Glutamatergic neuron (in vitro differentiated cells): Measurements from ENCODE around the gene RNF41. TPM values are rescaled to one million over a fixed set of nuclear protein-coding genes. Genes with fewer than 3 reads are reported as not detected.

Source experiments
- DNase-seq: peaks from one replicate; pipeline ENCODE4 v3.0.0; 2022
- H3K27ac Mint-ChIP-seq: one replicate; pipeline ENCODE4 v1.8.0; 2020; ENCODE audit warnings: mild to moderate bottlenecking, mixed read lengths, inconsistent platforms; ENCODE audit not compliant: unreplicated experiment
- H3K27me3 Mint-ChIP-seq: one replicate; pipeline ENCODE4 v1.8.0; 2020; ENCODE audit warnings: mild to moderate bottlenecking, moderate library complexity, mixed read lengths, inconsistent platforms; ENCODE audit not compliant: unreplicated experiment
- H3K36me3 Mint-ChIP-seq: one replicate; pipeline ENCODE4 v1.8.0; 2020; ENCODE audit warnings: mild to moderate bottlenecking, mixed read lengths, inconsistent platforms; ENCODE audit not compliant: unreplicated experiment
- H3K4me1 Mint-ChIP-seq: one replicate; pipeline ENCODE4 v1.8.0; 2020; ENCODE audit warnings: mild to moderate bottlenecking, low read depth, mixed read lengths, inconsistent platforms; ENCODE audit not compliant: unreplicated experiment
- H3K4me3 Mint-ChIP-seq: one replicate; pipeline ENCODE4 v1.8.0; 2020; ENCODE audit warnings: mild to moderate bottlenecking, mixed read lengths, inconsistent platforms; ENCODE audit not compliant: unreplicated experiment
- H3K9me3 Mint-ChIP-seq: one replicate; pipeline ENCODE4 v1.8.0; 2020; ENCODE audit warnings: mild to moderate bottlenecking, moderate library complexity, mixed read lengths, inconsistent platforms; ENCODE audit not compliant: unreplicated experiment
- CTCF ChIP-seq: fragments of 200-600 bp; sonication (generic); IDR thresholded peaks from one replicate; pipeline ENCODE4 v1.5.0; 2021; ENCODE audit not compliant: partially characterized antibody, unreplicated experiment
- total RNA-seq: library from RNA; stranded (reverse); fragmentation: NEBNext Ultra II Directional; extraction: Animal tissue kit (Norgen Biotek cat#: 25700); gene quantifications from one replicate; pipeline ENCODE4 v1.2.1, GENCODE V29; 2021; ENCODE audit not compliant: unreplicated experiment

Gene RNF41
- total RNA-seq, 1 donor from 2014 or later, result 72.6 TPM

GRCh38 chr12:56188778-56189098, 33.0 kb downstream of the RNF41 start:
- Mint-ChIP-seq H3K4me3 (peak overlapping the region; percentile 93), H3K4me1 (peaks cover 8% of the 10 kb centered on the region), H3K9me3 (peaks cover 24% of the 10 kb centered on the region), H3K36me3 (peaks cover 4% of the 10 kb centered on the region), H3K27me3 (peaks cover 21% of the 10 kb centered on the region), H3K27ac (peak overlapping the region; percentile 86)
- no peak for DNase-seq
- no peak for TF ChIP-seq CTCF

DNA sequence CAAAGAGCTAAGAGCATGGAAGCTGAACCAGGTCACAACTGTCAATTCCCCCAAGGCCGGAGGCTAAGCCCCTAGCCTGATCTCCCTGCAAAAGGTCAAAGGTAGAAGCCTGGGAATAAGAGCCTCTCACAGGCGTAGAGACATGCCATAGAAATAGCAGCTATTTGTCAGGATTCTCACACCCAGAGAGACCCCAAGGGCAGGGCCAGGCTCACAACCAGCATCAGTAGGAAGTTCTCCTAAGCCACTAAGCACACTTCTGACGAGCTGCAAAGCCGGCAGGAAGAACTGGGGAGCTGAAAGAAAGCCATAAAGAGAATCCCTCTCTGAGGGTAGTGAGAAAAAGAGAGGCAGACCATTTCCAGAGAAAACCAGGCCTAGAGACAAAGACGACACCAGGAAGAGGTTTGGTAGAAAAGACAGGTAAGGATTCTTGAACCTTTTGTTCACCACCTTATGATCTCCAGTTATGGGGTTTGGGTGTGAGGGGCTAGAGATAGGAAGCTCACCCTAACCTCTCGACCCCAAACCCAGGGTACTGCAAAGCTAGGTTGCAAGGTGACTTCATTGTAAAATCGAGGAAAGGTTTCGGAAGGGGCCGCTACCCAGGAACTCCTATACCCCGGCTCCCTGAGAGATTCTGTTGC, 33.5 kb downstream of the RNF41 start:
- Mint-ChIP-seq H3K4me1 (peaks cover 8% of the 10 kb centered on the region), H3K36me3 (peaks cover 4% of the 10 kb centered on the region), H3K4me3 (peak overlapping the region; percentile 93), H3K27me3 (peaks cover 19% of the 10 kb centered on the region), H3K27ac (peak overlapping the region; percentile 86), H3K9me3 (peaks cover 24% of the 10 kb centered on the region)
- no peak for TF ChIP-seq CTCF
- DNase-seq, result peak; percentile 18

- no peak overlapping the region for H3K27ac Mint-ChIP-seq
- peaks cover 18% of the 10 kb centered on the region for H3K27me3 Mint-ChIP-seq
- H3K36me3 Mint-ChIP-seq, result peaks cover 4% of the 10 kb centered on the region
These were observed 34.8 kb downstream of the RNF41 start for GRCh38 chr12:56186957-56187356.

GRCh38 chr12:56178347-56178746, 43.4 kb downstream of the RNF41 start:
- Mint-ChIP-seq H3K36me3 (peaks cover 7% of the 10 kb centered on the region), H3K4me3 (no peak overlapping the region), H3K9me3 (no peaks in the 10 kb centered on the region), H3K27ac (no peak overlapping the region), H3K27me3 (peaks cover 3% of the 10 kb centered on the region), H3K4me1 (no peaks in the 10 kb centered on the region)
- DNase-seq, result no peak
- TF ChIP-seq CTCF, result no peak

More at GRCh38 chr12:56186957-56187356, 34.8 kb downstream of the RNF41 start:
- no peak for TF ChIP-seq CTCF
- DNase-seq, result no peak
- peak overlapping the region; percentile 93 for H3K4me3 Mint-ChIP-seq
- peaks cover 24% of the 10 kb centered on the region for H3K9me3 Mint-ChIP-seq
- H3K4me1 Mint-ChIP-seq, result peaks cover 8% of the 10 kb centered on the region

DNA sequence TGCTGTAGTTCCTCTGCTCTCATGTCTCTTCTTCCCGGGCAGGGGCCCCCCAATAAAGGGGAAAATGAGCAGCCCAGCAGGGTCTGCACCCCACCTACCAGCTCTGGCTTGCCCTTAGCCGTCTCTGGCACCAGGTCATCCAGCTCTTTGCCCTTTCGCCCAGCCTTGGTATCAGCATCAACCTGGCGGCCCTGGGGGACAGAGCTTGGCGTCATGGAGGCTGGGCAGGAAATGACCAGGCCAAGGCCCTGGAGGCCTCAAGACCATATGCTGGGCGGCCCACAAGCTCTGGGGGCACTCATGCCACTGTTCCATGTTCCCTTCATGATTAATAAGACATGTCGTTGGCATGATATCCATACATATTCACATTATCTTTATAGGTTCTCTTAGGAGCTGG, 48.9 kb downstream of the RNF41 start:
- Mint-ChIP-seq H3K4me1 (no peaks in the 10 kb centered on the region), H3K27ac (no peak overlapping the region), H3K27me3 (peaks cover 7% of the 10 kb centered on the region), H3K9me3 (peaks cover 3% of the 10 kb centered on the region), H3K36me3 (peaks cover 15% of the 10 kb centered on the region), H3K4me3 (no peak overlapping the region)
- DNase-seq, result no peak
- no peak for TF ChIP-seq CTCF
